HEK293 (cell line): ENCODE results near the gene KRTAP21-3.

Source experiments
- CTCF ChIA-PET: fragments of 350-600 bp; formaldehyde crosslinking; extraction: SDS; loops from one replicate; lab custom pipeline; 2021; ENCODE audit warnings: antibody characterized with exemption; lab: Yijun Ruan, JAX
- POLR2A ChIA-PET: fragments of 300-600 bp; formaldehyde crosslinking; extraction: SDS; loops from one replicate; lab custom pipeline; 2020; ENCODE audit warnings: antibody characterized with exemption, inconsistent platforms; lab: Yijun Ruan, JAX
- H3K27ac ChIP-seq: fragments of 200-500 bp; sonication (Bioruptor generic); 2 replicates; pipeline ENCODE4 v1.5.1; 2014; ENCODE audit warnings: low read depth, low read length, control low read depth, inconsistent platforms; ENCODE audit errors: extremely low read depth
- H3K36me3 ChIP-seq, 2 experiments: fragments of 200-500 bp in 1 of 2; sonication (Bioruptor generic) in 1 of 2; 1 replicate in 1 of 2; 2 replicates in 1 of 2; pipeline ENCODE4 v1.5.1; 2014 to 2017; ENCODE audit warnings: inconsistent platforms in 2 of 2, low read length in 2 of 2; ENCODE audit not compliant: control insufficient read depth in 2 of 2, insufficient read depth in 1 of 2
- H3K4me1 ChIP-seq: fragments of 200-500 bp; sonication (Bioruptor generic); 2 replicates; pipeline ENCODE4 v1.5.1; 2014; ENCODE audit warnings: mild to moderate bottlenecking, low read length, inconsistent platforms; ENCODE audit not compliant: control insufficient read depth, insufficient read depth
- H3K4me3 ChIP-seq: 2 replicates; pipeline ENCODE4 v1.5.1; 2011; ENCODE audit warnings: low read depth, mild to moderate bottlenecking, control low read depth, low read length, moderate library complexity
- H3K9me3 ChIP-seq: fragments of 200-500 bp; sonication (Bioruptor generic); 2 replicates; pipeline ENCODE4 v1.5.1; 2014; ENCODE audit warnings: low read depth, low read length, inconsistent platforms; ENCODE audit not compliant: control insufficient read depth, insufficient read depth
- EGR2 ChIP-seq: fragments of 450-650 bp; formaldehyde crosslinking; IDR thresholded peaks from 2 replicates; pipeline ENCODE4 v1.5.1; 2016; ENCODE audit warnings: low read depth, missing biosample characterization, missing genetic modification characterization
- KLF1 ChIP-seq: fragments of 450-650 bp; formaldehyde crosslinking; IDR thresholded peaks from 2 replicates; pipeline ENCODE4 v1.5.1; 2016; ENCODE audit warnings: missing biosample characterization, missing genetic modification characterization
- KLF7 ChIP-seq: fragments of 450-650 bp; formaldehyde crosslinking; IDR thresholded peaks from 2 replicates; pipeline ENCODE4 v1.5.1; 2016; ENCODE audit warnings: missing biosample characterization, missing genetic modification characterization, borderline replicate concordance
- MZF1 ChIP-seq: fragments of 450-650 bp; formaldehyde crosslinking; IDR thresholded peaks from 2 replicates; pipeline ENCODE4 v1.5.1; 2017; ENCODE audit warnings: missing biosample characterization, missing genetic modification characterization, borderline replicate concordance
- SCRT1 ChIP-seq: fragments of 450-650 bp; formaldehyde crosslinking; IDR thresholded peaks from 2 replicates; pipeline ENCODE4 v1.5.1; 2016; ENCODE audit warnings: missing biosample characterization, missing genetic modification characterization, borderline replicate concordance
- TCF7L2 ChIP-seq: IDR thresholded peaks from 2 replicates; pipeline ENCODE4 v1.6.1; 2011; ENCODE audit warnings: low read depth, mild to moderate bottlenecking, inconsistent platforms, low read length, moderate library complexity, borderline replicate concordance
- ZBTB21 ChIP-seq: fragments of 450-650 bp; formaldehyde crosslinking; IDR thresholded peaks from 2 replicates; pipeline ENCODE4 v1.5.1; 2017; ENCODE audit warnings: missing biosample characterization, missing genetic modification characterization
- ZFP69B ChIP-seq: fragments of 450-650 bp; formaldehyde crosslinking; IDR thresholded peaks from 2 replicates; pipeline ENCODE4 v1.5.1; 2016; ENCODE audit warnings: missing biosample characterization, missing genetic modification characterization
- ZIC2 ChIP-seq: fragments of 450-650 bp; formaldehyde crosslinking; IDR thresholded peaks from 2 replicates; pipeline ENCODE4 v1.5.1; 2016; ENCODE audit warnings: missing biosample characterization, missing genetic modification characterization
- ZNF133 ChIP-seq: fragments of 450-650 bp; formaldehyde crosslinking; IDR thresholded peaks from 2 replicates; pipeline ENCODE4 v1.5.1; 2016; ENCODE audit warnings: missing biosample characterization, missing genetic modification characterization
- ZNF174 ChIP-seq: fragments of 450-650 bp; formaldehyde crosslinking; IDR thresholded peaks from 2 replicates; pipeline ENCODE4 v1.5.0; 2017; ENCODE audit warnings: missing biosample characterization, mild to moderate bottlenecking, missing genetic modification characterization
- ZNF175 ChIP-seq: fragments of 450-650 bp; formaldehyde crosslinking; IDR thresholded peaks from 2 replicates; pipeline ENCODE4 v1.5.1; 2016; ENCODE audit warnings: missing biosample characterization, missing genetic modification characterization
- ZNF184 ChIP-seq: fragments of 450-650 bp; IDR thresholded peaks from 2 replicates; pipeline ENCODE4 v1.5.1; 2018; ENCODE audit warnings: missing biosample characterization, mild to moderate bottlenecking, missing genetic modification characterization
- ZNF211 ChIP-seq: fragments of 450-650 bp; formaldehyde crosslinking; IDR thresholded peaks from 2 replicates; pipeline ENCODE4 v1.5.1; 2016; ENCODE audit warnings: low read depth, missing biosample characterization, missing genetic modification characterization
- ZNF248 ChIP-seq: fragments of 450-650 bp; formaldehyde crosslinking; IDR thresholded peaks from 2 replicates; pipeline ENCODE4 v1.5.1; 2017; ENCODE audit warnings: missing biosample characterization, missing genetic modification characterization
- ZNF274 ChIP-seq, 2 experiments: fragments of 200-500 bp in 1 of 2; fragments of 450-650 bp in 1 of 2; sonication (Bioruptor generic) in 1 of 2; formaldehyde crosslinking in 1 of 2; IDR thresholded peaks; 2 replicates each; pipeline versions ENCODE4 v1.5.1 to v1.6.1; 2014 to 2016; ENCODE audit warnings: borderline replicate concordance in 1 of 2, inconsistent platforms in 1 of 2, low read length in 1 of 2, missing biosample characterization in 1 of 2, missing genetic modification characterization in 1 of 2
- ZNF302 ChIP-seq: fragments of 450-650 bp; formaldehyde crosslinking; IDR thresholded peaks from 2 replicates; pipeline ENCODE4 v1.5.1; 2016; ENCODE audit warnings: missing biosample characterization, missing genetic modification characterization, low read depth
- ZNF416 ChIP-seq: fragments of 450-650 bp; formaldehyde crosslinking; IDR thresholded peaks from 2 replicates; pipeline ENCODE4 v1.5.1; 2016; ENCODE audit warnings: missing biosample characterization, missing genetic modification characterization
- ZNF510 ChIP-seq: fragments of 450-650 bp; formaldehyde crosslinking; IDR thresholded peaks from 2 replicates; pipeline ENCODE4 v1.5.1; 2018; ENCODE audit warnings: mild to moderate bottlenecking, missing genetic modification characterization, missing biosample characterization; ENCODE audit not compliant: insufficient replicate concordance
- ZNF548 ChIP-seq: fragments of 450-650 bp; formaldehyde crosslinking; IDR thresholded peaks from 2 replicates; pipeline ENCODE4 v1.5.1; 2016; ENCODE audit warnings: missing biosample characterization, missing genetic modification characterization
- ZNF561 ChIP-seq: fragments of 450-650 bp; IDR thresholded peaks from 2 replicates; pipeline ENCODE4 v1.5.1; 2018; ENCODE audit warnings: missing biosample characterization, missing genetic modification characterization, borderline replicate concordance
- ZNF600 ChIP-seq: fragments of 450-650 bp; formaldehyde crosslinking; IDR thresholded peaks from 2 replicates; pipeline ENCODE4 v1.5.1; 2016; ENCODE audit warnings: missing biosample characterization, missing genetic modification characterization
- ZNF654 ChIP-seq: fragments of 450-650 bp; formaldehyde crosslinking; IDR thresholded peaks from 2 replicates; pipeline ENCODE4 v1.5.1; 2016; ENCODE audit warnings: low read depth, missing biosample characterization, missing genetic modification characterization
- ZNF701 ChIP-seq: fragments of 450-650 bp; formaldehyde crosslinking; IDR thresholded peaks from 2 replicates; pipeline ENCODE4 v1.5.1; 2016; ENCODE audit warnings: missing biosample characterization, missing genetic modification characterization
- ZNF777 ChIP-seq: fragments of 450-650 bp; formaldehyde crosslinking; IDR thresholded peaks from 2 replicates; pipeline ENCODE4 v1.5.1; 2017; ENCODE audit warnings: missing biosample characterization, missing genetic modification characterization, borderline replicate concordance
- ZSCAN30 ChIP-seq: fragments of 450-650 bp; IDR thresholded peaks from 2 replicates; pipeline ENCODE4 v1.5.1; 2018; ENCODE audit warnings: missing biosample characterization, mild to moderate bottlenecking, missing genetic modification characterization, moderate library complexity
- TF ChIP-seq, protein P1 (sequence below): fragments of 450-650 bp; formaldehyde crosslinking; IDR thresholded peaks from 2 replicates; pipeline ENCODE4 v1.5.1; 2016; ENCODE audit warnings: missing biosample characterization, missing genetic modification characterization
- TF ChIP-seq, protein P2 (sequence below): fragments of 450-650 bp; formaldehyde crosslinking; IDR thresholded peaks from 2 replicates; pipeline ENCODE4 v1.5.1; 2016; ENCODE audit warnings: missing biosample characterization, missing genetic modification characterization
- TF ChIP-seq, protein P3 (sequence below): fragments of 450-650 bp; formaldehyde crosslinking; optimal IDR thresholded peaks from 2 replicates; pipeline ENCODE3; 2016; ENCODE audit warnings: missing biosample characterization, mild to moderate bottlenecking, missing genetic modification characterization
- TF ChIP-seq, protein P4 (sequence below): fragments of 450-650 bp; formaldehyde crosslinking; IDR thresholded peaks from 2 replicates; pipeline ENCODE4 v1.5.1; 2016; ENCODE audit warnings: missing biosample characterization, missing genetic modification characterization

The KRTAP21-3 gene

GRCh38 chr21:30733026-30733425 lies 14.4 kb upstream of the KRTAP21-3 start:
- CTCF ChIA-PET: no interaction called here
- no peak for TF ChIP-seq ZNF600 (tag by site-specific recombination)
- 0 out of 2 replicates have a peak, but pooled peaks have one; percentile 4 for TF ChIP-seq ZNF654 (tag by site-specific recombination)
- TF ChIP-seq, all 188 proteins: peak for 1
- H3K27ac ChIP-seq: no peak overlapping the region
- no peaks in the 10 kb centered on the region for H3K9me3 ChIP-seq
- no peak overlapping the region for H3K4me3 ChIP-seq
- H3K36me3 ChIP-seq: no peaks in the 10 kb centered on the region
- no peaks in the 10 kb centered on the region for H3K4me1 ChIP-seq
- POLR2A ChIA-PET: no interaction called here

DNA sequence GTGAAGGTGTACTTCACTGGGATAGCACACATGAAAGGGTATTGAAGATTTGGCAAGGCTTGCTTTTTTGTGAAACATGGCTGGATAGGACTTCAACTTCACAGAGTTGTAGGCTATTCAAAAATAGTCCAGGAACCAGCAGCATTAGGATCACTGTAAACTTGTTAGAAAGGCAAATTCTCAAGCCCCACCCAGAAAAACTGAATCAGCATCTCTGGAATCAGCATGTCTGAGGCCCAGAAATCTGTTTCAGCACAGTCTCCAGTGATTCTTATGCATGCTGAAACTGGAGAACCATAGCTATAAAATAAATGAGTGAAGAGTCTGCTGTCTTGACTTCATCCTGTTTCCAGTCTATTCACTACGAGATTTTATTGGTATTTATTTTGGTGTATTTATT lies 8.1 kb upstream of the KRTAP21-3 start:
- TF ChIP-seq ZIC2 (tag by site-specific recombination) (no peak), ZNF175 (tag by site-specific recombination) (no peak), ZNF777 (no peak), ZBTB21 (tag by site-specific recombination) (no peak), ZNF510 (tag by site-specific recombination) (no peak), ZNF184 (tag by site-specific recombination) (no peak), ZNF174 (tag by site-specific recombination) (no peak), ZNF416 (no peak), ZNF211 (tag by site-specific recombination) (no peak), ZSCAN30 (tag by site-specific recombination) (no peak)
- TF ChIP-seq, protein P1, sequence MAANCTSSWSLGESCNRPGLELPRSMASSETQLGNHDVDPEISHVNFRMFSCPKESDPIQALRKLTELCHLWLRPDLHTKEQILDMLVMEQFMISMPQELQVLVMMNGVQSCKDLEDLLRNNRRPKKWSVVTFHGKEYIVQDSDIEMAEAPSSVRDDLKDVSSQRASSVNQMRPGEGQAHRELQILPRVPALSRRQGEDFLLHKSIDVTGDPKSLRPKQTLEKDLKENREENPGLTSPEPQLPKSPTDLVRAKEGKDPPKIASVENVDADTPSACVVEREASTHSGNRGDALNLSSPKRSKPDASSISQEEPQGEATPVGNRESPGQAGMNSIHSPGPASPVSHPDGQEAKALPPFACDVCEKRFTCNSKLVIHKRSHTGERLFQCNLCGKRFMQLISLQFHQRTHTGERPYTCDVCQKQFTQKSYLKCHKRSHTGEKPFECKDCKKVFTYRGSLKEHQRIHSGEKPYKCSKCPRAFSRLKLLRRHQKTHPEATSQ (tag by site-specific recombination): no peak
- H3K4me1 ChIP-seq: no peaks in the 10 kb centered on the region
- ChIA-PET CTCF (interaction anchor here (0.7 kb wide), 1 partner anchor 453 kb away, joined by 4 read pairs; no protein-coding TSS in a partner anchor), POLR2A (no interaction called here)
- no peak overlapping the region for H3K4me3 ChIP-seq
- no peaks in the 10 kb centered on the region for H3K36me3 ChIP-seq
- H3K27ac ChIP-seq: no peak overlapping the region
- no peaks in the 10 kb centered on the region for H3K9me3 ChIP-seq

- no peak overlapping the region for H3K27ac ChIP-seq
- ChIA-PET POLR2A (no interaction called here), CTCF (no interaction called here)
- H3K4me3 ChIP-seq: no peak overlapping the region
- no peaks in the 10 kb centered on the region for H3K36me3 ChIP-seq
- H3K4me1 ChIP-seq: no peaks in the 10 kb centered on the region
- H3K9me3 ChIP-seq: no peaks in the 10 kb centered on the region
- TF ChIP-seq, protein P2, sequence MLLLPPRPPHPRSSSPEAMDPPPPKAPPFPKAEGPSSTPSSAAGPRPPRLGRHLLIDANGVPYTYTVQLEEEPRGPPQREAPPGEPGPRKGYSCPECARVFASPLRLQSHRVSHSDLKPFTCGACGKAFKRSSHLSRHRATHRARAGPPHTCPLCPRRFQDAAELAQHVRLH (tag by site-specific recombination): no peak
- TF ChIP-seq SCRT1: no peak
- no peak for TF ChIP-seq ZNF248 (tag by site-specific recombination)
- no peak for TF ChIP-seq EGR2 (tag by site-specific recombination)
- TF ChIP-seq ZNF548 (tag by site-specific recombination): no peak
- TF ChIP-seq, protein P3, sequence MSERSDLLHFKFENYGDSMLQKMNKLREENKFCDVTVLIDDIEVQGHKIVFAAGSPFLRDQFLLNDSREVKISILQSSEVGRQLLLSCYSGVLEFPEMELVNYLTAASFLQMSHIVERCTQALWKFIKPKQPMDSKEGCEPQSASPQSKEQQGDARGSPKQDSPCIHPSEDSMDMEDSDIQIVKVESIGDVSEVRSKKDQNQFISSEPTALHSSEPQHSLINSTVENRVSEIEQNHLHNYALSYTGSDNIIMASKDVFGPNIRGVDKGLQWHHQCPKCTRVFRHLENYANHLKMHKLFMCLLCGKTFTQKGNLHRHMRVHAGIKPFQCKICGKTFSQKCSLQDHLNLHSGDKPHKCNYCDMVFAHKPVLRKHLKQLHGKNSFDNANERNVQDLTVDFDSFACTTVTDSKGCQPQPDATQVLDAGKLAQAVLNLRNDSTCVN (tag by site-specific recombination): no peak
- no peak for TF ChIP-seq ZFP69B (tag by site-specific recombination)
- no peak for TF ChIP-seq MZF1 (tag by site-specific recombination)
- no peak for TF ChIP-seq KLF7 (tag by site-specific recombination)
- TF ChIP-seq TCF7L2: no peak
- no peak for TF ChIP-seq ZNF302 (tag by site-specific recombination)
- TF ChIP-seq ZNF701 (tag by site-specific recombination): no peak
- no peak for TF ChIP-seq KLF1
- no peak for TF ChIP-seq ZNF133 (tag by site-specific recombination)
- TF ChIP-seq ZNF561 (tag by site-specific recombination): no peak
- TF ChIP-seq ZNF274 (IDR thresholded peaks at IDR 0.05; ENCODE audit: low read length): no peak
- no peak for TF ChIP-seq ZNF274 (tag by site-specific recombination; IDR thresholded peaks at IDR 0.05; ENCODE audit: borderline replicate concordance)
- TF ChIP-seq, protein P4, sequence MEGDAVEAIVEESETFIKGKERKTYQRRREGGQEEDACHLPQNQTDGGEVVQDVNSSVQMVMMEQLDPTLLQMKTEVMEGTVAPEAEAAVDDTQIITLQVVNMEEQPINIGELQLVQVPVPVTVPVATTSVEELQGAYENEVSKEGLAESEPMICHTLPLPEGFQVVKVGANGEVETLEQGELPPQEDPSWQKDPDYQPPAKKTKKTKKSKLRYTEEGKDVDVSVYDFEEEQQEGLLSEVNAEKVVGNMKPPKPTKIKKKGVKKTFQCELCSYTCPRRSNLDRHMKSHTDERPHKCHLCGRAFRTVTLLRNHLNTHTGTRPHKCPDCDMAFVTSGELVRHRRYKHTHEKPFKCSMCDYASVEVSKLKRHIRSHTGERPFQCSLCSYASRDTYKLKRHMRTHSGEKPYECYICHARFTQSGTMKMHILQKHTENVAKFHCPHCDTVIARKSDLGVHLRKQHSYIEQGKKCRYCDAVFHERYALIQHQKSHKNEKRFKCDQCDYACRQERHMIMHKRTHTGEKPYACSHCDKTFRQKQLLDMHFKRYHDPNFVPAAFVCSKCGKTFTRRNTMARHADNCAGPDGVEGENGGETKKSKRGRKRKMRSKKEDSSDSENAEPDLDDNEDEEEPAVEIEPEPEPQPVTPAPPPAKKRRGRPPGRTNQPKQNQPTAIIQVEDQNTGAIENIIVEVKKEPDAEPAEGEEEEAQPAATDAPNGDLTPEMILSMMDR: no peak
Observed at GRCh38 chr21:30719401-30719800, 824 bp upstream of the KRTAP21-3 start.
